HL-60/S4 treated with retinoic acid at 250 ng/mL for 4 days and 3 days (cell line): ENCODE measurements around the gene TCEANC.

ENCODE experiments used
- in situ Hi-C: fragments of 300-500 bp; cut with MboI; formaldehyde crosslinking; loops from 2 replicates; pipeline ENCODE4 v1.7.0; 2022; ENCODE audit warnings: low sequenced_read_pairs

TCEANC gene, protein sequence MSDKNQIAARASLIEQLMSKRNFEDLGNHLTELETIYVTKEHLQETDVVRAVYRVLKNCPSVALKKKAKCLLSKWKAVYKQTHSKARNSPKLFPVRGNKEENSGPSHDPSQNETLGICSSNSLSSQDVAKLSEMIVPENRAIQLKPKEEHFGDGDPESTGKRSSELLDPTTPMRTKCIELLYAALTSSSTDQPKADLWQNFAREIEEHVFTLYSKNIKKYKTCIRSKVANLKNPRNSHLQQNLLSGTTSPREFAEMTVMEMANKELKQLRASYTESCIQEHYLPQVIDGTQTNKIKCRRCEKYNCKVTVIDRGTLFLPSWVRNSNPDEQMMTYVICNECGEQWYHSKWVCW

GRCh38 chrX:13652850-13653693 lies at the start of gene TCEANC:
TSS of gene TCEANC (plus strand) at chrX:13653141. CDS start at chrX:13662509, 9,368 bp downstream.
- in situ Hi-C loops: no loop called here

DNA sequence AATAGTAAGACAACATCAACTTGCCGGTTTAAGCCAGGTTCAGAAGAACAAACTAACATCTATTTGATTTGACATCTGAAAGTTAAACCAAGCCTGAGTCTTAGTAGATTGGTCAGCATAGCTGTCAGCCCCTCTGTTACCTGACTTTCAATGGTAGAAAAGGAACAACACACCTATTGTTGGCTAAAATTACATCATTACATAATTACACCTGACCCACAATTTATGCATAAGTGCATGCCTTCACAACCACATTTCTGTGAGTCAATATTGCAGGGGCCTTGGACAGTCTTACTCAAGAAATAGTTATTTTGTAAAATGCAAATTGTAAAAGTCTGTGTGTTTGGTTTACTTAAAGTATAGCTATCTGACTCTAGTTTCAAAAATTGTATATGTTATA lies 47.3 kb upstream of the TCEANC start:
- in situ Hi-C loops: no loop called here

DNA sequence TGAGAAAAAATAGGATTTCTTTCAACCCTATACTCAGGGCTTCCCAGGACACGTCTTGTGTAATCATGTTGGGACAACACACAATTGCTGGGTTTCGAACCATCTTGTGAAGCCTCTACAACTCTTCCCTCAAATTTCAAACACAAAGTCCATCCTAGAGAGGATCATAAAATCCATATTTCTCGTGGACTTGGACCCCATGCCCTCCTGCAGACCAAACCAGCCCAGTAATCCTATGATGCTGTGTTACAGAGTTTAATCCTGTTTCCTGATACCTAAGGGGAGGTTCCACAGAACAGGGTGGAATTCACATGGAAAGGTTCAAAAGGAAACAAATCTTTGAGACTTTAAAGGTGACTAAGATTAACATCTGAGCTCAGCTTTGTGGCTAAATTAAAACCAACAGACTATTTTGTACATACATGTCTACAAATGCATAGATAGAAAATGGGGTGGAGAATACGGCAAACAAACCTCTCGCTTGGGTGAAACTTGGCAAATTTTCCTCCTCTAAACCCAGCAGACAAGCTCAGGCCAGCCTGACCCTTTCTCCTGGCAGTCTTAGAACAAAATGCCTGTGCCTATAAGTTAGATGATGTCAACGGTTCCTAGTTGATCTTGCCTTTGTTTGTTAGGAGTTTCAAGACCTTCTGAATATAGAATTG lies 45.5 kb upstream of the TCEANC start:
- in situ Hi-C loops: no loop called here

DNA sequence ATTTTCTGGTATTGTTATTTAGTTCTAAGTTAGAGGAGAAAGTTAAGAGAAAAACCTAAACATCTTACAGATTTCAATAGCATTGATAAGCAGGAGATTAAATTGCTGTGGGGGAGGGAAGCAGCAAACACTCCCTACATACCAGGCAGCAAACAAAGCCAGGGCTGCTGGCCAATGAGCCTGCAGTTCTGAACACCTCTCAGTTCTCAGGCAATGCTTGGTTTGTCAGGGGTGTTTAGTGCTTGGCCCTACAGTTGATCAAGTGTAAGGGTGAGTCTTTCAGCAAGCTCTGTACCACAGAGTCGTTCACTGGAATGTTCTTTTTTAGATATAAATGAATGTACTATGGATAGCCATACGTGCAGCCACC lies 45.0 kb upstream of the TCEANC start:
- in situ Hi-C loops: no loop called here

GRCh38 chrX:13614154-13614553 lies 38.8 kb upstream of the TCEANC start:
- in situ Hi-C loops: no loop called here

DNA sequence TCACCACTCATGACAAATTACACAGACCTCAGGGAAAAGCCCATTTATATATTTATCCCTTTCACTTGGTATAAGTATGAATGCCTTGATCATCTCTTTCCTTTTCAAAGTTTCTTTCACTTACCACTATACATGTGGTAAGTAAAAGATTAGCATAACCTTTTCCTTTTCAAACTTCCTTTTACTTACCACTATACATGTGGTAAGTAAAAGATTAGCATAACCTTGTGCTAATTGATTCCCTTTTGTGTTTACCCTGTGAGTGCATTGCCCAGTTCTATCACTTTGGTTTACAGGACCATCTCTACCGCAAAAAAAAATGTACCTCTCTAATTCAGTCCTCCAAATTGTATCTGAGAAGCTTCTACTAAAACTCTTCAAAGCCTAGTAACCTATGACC lies 32.7 kb upstream of the TCEANC start:
- in situ Hi-C loops: no loop called here

DNA sequence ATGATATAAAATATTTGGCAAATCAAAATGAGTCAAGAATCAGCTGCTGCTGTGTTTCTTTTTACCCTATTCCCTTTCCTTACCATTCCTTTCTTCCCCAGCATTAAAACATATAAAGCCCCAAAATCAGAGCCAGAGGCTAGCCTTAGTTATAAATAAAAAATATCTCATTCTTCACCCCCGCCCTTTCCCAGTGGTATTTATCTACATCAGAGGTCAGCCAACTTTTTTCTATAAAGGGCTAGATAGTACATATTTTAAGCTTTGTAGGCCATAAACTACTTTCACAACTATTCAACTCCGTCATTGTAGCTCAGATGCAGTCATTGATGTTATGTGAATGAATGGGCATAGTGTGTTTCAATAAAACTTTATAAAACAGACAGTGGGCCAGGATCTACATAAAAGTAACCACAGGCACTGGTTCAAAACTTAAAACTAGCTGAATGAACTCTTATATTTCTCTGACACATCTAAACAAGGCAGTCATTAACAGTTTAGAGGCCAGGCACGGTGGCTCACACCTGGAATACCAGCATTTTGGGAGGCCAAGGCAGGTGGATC lies 30.5 kb upstream of the TCEANC start:
- in situ Hi-C loops: no loop called here

DNA sequence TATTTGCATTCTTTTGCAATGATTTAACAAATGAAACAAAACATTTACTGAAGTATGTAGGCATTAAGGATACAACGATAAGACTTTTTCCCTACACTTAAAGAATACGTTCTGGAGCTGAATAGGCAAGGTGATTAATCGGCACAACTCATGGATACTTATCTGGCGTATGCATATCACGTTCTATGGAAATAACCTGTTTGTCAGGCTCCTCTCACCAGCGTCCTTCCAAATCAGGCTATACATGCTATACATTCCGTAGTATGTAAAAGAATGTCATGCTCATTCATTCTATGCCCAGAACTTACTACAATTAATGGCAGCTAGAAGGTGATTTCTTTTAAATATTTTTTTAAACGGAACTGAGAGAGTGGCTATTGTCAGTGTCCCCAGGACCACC lies 25.6 kb upstream of the TCEANC start:
- in situ Hi-C loops: loop anchor here (25.0 kb wide), 1 partner anchor 115 kb away; no protein-coding TSS in a partner anchor

GRCh38 chrX:13637224-13637623 lies 15.7 kb upstream of the TCEANC start:
- in situ Hi-C loops: loop anchor here (25.0 kb wide), 1 partner anchor 125 kb away; no protein-coding TSS in a partner anchor

DNA sequence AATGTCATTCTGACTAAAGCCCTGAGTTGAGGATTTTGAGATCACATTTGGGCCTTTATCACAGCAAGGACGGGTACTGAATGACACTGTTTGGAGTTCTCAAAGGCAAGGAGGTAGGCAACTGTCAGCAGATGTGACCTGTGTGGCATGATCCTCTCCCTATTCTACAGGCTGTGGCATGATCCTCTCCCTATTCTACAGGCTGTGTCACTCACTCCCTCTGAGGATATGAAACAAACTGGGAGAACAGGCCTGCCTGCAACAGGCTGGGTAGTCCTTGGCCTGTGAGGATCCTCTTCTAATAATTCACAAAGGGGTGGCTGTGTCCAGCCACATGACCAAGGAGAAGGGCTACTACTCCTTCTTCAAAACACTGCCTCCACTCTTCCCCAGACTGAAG lies 14.9 kb upstream of the TCEANC start:
- in situ Hi-C loops: loop anchor here (25.0 kb wide), 1 partner anchor 126 kb away; no protein-coding TSS in a partner anchor

DNA sequence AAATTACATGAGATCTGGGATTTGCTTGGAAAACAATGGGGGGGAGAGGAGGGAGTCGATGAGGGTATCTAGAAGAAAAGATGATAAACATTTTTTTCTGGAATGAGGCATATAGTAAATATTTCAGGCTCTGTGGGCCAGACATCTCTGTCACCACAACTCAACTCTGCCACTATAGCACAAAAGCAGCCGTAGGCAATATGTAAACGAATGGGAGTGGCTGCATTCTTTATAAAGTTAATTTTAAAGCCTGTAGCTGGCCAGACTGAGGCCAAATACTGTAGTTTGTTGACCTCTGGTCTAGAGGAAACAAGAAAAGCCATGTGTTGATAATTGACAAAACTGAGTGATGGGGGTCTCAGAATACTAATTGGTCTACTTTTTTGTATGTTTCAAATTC lies 14.1 kb upstream of the TCEANC start:
- in situ Hi-C loops: loop anchor here (25.0 kb wide), 1 partner anchor 127 kb away; no protein-coding TSS in a partner anchor

DNA sequence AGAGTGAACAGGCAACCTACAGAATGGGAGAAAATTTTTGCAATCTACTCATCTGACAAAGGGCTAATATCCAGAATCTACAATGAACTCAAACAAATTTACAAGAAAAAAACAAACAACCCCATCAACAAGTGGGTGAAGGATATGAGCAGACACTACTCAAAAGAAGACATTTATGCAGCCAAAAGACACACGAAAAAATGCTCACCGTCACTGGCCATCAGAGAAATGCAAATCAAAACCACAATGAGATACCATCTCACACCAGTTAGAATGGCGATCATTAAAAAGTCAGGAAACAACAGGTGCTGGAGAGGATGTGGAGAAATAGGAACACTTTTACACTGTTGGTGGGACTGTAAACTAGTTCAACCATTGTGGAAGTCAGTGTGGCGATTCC lies 11.3 kb upstream of the TCEANC start:
- in situ Hi-C loops: loop anchor here (25.0 kb wide), 1 partner anchor 129 kb away; no protein-coding TSS in a partner anchor

- in situ Hi-C loops: loop anchor here (25.0 kb wide), 1 partner anchor 133 kb away; no protein-coding TSS in a partner anchor
Observed at GRCh38 chrX:13645464-13646153, 7.3 kb upstream of the TCEANC start.

GRCh38 chrX:13646154-13646549 lies 6.8 kb upstream of the TCEANC start:
- in situ Hi-C loops: loop anchor here (25.0 kb wide), 1 partner anchor 134 kb away; no protein-coding TSS in a partner anchor

GRCh38 chrX:13647709-13648212 lies 5.2 kb upstream of the TCEANC start:
- in situ Hi-C loops: loop anchor here (25.0 kb wide), 1 partner anchor 135 kb away; no protein-coding TSS in a partner anchor

DNA sequence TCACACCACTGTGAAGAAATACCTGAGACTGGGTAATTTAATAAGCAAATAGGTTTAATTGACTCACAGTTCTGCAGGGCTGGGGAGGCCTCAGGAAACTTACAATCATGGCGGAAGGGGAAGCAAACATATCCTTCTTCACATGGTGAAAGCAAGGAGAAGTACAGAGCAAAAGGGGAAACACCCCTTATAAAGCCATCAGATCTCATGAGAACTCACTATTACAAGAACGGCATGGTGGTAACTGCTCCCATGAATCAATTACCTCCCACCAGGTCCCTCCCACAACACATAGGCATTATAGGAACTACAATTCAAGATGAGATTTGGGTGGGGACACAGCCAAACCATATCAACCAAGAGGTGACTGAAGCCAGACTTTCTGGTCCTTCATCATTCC lies 4.6 kb upstream of the TCEANC start:
- in situ Hi-C loops: loop anchor here (25.0 kb wide), 1 partner anchor 136 kb away; no protein-coding TSS in a partner anchor

DNA sequence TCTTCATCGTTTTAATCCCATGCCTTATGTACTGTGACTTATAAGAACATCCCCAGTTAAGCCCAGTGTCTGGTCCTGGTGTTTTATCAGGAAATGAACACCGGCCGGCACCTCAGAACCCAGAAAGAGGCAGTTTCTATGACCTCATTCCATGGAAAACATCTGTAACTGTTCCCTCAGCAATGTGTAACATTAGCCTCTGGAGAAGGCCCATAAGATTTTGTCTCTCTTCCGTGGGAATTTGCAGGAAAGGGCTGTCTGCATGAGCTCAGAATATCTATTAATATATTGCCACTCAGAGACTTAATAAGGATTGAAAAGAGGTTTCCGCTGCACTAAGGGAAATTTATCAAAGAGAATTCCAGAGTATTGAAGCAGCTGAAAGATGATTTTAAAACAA lies 3.1 kb upstream of the TCEANC start:
- in situ Hi-C loops: loop anchor here (25.0 kb wide), 1 partner anchor 138 kb away; no protein-coding TSS in a partner anchor

DNA sequence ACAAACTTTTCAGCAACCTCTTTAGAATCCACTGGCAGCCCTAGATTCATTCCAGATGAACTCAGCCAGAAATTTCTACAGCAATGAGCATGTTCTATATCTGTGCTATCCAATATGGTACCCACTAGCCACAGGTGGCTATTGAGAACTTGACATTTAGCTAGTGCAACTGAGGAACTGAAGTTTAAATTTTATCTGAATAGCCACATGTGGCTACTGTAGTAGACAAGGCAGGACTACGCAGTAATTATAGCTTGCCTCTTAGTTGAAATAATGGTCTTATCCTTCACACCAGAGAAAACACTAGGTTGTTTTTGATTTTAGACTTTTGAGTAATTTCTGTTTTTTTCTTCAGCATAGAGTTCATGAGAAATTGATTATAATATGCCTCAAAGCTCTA lies 2.6 kb upstream of the TCEANC start:
- in situ Hi-C loops: no loop called here

DNA sequence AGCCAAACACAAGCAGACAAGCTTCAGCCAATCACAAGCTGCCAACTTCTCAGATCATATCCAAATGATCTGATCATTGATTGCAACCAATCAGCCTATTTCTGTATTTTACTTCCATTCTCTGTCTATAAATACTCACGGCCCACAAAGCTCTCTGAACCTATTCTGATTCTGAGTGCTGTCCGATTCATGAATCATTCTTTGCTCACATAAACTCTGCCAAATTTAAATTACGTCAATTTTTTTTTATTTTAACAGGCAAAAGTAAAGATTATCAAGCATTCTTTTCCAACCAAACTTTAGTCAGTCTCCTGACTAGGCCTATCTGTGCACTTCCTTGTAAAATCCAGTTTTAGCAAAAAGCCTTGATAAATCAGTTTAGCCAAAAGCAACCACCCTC lies 1.8 kb upstream of the TCEANC start:
- in situ Hi-C loops: no loop called here

- in situ Hi-C loops: no loop called here
Observed at GRCh38 chrX:13652287-13652793, 601 bp upstream of the TCEANC start.
